C4-2B (cell line): ENCODE results near the gene SEMA6C.

Source experiments
- H3K27ac ChIP-seq: fragments of 450-650 bp; 2 replicates; pipeline ENCODE4 v1.5.1; 2017
- ZFX ChIP-seq: fragments of 450-650 bp; IDR thresholded peaks from 2 replicates; pipeline ENCODE4 v1.6.1; 2017
- TF ChIP-seq, protein P1 (sequence below): fragments of 450-650 bp; conservative IDR thresholded peaks from 2 replicates; pipeline ENCODE4 v1.5.1; 2017; ENCODE audit warnings: mild to moderate bottlenecking

SEMA6C gene

DNA sequence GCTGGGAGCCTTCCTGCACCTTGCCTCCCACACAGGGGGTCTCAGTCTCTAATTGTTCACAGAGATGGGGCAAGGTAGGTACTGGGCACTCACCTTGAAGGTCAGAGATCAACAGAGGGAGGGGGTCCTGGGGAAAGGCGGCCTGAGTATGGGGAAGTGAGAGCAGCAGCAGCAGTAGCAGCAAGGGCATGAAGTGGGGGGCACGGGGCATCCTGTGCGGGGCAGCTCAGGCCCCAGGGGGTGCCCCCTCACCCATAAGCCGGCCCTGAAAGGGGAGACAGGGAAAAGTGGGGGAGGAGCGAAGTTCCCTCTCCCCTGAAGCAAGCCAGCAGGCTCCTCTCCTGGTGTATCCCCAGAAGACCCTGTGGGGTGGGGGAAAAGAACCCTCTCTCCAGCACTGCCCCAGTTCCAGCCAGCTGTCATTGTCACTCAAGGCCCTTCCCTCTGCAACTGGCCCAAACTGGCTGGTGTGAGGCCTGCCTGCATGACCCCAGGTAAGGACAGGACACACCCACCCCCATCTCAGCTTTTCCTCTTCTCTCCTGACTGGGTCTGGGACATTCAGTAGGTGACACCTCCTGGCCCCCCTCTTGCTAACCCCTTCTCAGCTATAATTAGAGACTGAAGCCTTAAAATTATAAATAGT, 3.9 kb downstream of the SEMA6C start:
- TF ChIP-seq ZFX = no peak
- TF ChIP-seq, protein P1, sequence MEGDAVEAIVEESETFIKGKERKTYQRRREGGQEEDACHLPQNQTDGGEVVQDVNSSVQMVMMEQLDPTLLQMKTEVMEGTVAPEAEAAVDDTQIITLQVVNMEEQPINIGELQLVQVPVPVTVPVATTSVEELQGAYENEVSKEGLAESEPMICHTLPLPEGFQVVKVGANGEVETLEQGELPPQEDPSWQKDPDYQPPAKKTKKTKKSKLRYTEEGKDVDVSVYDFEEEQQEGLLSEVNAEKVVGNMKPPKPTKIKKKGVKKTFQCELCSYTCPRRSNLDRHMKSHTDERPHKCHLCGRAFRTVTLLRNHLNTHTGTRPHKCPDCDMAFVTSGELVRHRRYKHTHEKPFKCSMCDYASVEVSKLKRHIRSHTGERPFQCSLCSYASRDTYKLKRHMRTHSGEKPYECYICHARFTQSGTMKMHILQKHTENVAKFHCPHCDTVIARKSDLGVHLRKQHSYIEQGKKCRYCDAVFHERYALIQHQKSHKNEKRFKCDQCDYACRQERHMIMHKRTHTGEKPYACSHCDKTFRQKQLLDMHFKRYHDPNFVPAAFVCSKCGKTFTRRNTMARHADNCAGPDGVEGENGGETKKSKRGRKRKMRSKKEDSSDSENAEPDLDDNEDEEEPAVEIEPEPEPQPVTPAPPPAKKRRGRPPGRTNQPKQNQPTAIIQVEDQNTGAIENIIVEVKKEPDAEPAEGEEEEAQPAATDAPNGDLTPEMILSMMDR = no peak
- no peak overlapping the region for H3K27ac ChIP-seq

DNA sequence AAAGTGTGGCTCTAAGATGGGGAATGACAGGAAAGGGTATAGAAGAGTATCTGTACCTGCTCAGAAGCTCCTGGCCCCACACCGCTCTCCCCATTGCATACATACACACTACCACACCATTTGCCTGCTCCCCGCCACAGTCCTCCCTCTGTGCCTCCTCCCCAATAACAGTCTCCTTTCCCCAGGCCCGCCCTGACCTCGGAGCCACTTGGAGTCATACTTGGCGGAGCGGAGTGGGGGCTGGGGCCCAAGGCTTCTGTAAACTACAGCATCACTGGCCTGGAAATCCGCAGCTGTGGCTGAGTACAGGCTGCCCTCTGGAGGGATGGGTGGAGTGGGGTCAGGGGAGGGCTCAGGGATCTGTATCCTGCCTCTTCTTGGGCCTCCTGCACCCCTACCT, 8.6 kb downstream of the SEMA6C start:
- no peak overlapping the region for H3K27ac ChIP-seq
- TF ChIP-seq, protein P1 = no peak
- no peak for TF ChIP-seq ZFX

DNA sequence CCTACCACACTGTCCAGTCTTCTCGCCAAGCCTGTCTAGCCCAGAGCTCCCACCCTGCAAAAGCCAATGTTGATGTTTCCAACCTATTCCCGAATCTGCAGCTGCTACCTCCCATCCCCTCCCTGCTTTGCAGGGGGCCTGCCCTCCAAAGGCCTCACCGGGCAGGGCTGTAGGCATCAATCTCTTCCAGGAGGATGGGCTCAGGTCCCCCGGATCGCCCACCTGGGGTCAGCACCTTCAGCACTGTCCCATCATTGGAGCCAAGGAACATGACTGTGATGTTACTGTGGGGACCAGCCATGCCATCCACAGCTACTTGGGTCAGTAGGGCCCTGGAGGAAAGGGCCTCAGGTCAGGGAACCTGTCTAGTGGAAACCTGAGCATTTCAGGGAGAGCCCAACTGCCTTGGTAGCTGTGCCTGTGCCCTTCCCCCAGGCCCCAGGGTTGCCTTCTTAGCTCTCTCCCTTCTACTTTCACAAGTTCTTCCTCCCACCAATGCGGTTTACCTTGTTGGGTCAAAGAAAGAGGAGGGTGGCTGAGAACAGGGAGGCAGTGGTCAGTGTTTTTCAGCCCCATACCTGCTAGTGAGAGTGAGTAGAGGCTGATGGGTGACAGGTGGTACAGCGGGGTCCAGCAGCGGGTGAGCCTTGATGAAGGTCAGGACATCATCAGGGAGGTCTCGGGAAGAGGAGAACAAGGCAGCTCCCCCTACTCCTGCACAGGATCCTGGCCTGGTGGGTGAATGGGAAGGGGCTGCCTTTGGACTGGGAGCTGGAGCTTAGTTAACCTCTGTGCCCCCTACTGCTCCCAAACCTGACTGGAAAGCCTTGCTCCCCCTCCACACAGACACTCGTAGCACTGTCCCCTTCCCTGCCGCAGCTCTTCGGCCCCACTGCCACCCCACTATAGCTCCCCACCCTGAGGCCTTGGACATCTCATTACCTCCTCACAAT, 10.7 kb downstream of the SEMA6C start:
- no peak for TF ChIP-seq ZFX
- TF ChIP-seq, protein P1 = no peak
- H3K27ac ChIP-seq = no peak overlapping the region

DNA sequence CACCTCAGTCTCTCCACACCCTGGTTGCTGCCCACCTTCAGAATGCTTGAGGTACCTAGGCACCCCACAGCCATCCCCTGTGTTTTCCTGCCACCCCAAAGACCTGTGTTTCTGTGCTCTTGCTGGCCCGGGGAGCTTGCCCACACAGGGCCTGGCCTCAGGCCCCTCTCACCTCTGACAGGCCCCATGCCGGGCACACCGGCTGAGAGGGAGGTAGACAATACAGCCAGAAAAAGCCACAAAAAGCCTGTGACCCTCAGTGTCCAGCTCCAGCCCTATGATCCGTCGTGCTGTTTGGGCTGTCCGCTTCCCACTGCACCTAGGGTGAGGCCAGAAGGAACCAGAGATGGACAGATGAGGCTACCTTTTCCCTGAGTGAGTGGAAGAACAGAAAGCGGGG, 11.4 kb downstream of the SEMA6C start:
- TF ChIP-seq ZFX = no peak
- TF ChIP-seq, protein P1 = no peak
- no peak overlapping the region for H3K27ac ChIP-seq

DNA sequence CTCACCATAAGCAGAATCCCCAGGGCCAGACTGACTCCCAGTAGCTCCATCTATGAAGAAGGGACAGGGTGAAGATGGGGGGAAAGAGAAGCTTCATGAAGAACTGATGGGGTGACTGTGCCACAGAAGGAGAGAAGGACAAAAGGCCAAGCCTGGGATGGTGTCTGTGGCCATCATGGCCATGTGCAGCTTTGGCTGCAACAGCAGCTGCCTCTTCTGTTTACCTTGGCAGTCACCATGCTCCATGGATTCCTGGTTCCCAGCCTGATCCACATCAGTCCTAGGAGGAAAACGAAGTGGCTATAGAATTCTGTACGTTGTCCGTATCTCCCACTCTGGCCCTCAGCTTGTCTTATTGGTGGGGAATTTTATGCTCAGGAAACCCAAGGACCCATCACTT, 12.0 kb downstream of the SEMA6C start:
- TF ChIP-seq, protein P1 = no peak
- no peak for TF ChIP-seq ZFX

DNA sequence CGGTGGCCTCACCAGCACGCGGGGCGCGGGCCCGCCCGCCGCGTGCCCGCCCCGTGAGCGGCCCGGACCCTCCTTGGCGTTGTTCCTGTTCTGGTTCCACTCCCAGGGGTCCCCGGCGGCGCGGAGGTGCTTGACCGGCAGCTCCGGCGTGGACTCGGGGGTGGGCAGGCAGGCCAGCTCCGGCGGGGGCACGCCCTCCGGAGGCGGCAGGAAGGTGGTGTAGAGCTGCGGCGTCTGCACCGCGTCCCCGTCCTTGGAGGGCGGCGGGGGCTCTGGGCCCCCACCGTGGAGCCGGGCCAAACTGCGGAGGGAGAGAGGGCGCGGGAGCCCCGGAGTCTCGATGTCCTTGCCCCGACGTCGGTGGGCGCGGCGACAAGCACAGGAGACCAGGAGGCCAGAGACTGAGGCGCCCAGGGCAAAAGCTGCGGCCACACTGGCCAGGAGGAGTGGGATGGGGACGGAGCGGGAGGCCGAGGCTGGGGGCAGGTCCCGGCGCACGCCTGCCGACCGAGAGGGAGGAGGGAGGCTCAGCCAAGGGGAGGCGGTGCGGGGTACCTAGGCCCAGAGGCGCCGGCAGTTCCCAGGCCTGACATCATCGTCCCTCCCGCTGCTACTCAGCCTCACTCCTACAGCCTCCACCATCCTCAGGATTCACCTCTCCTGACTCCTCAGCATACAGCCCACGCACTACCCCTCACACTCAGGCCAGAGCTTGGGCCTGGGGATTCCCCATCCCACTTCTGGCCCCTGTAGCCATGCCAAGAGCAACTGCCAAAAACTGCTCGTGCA, 13.2 kb downstream of the SEMA6C start:
- no peak overlapping the region for H3K27ac ChIP-seq
- TF ChIP-seq, protein P1 = no peak
- no peak for TF ChIP-seq ZFX

More for the DNA sequence above, 12.0 kb downstream of the SEMA6C start:
- no peak overlapping the region for H3K27ac ChIP-seq
